NCI-H526 treated with DMSO at 0.1 percent for 48 hours (cell line): ENCODE results near the gene LRP11.
"Not testable (repeated sequence)": the region's sequence is repeated elsewhere in the genome, so short reads cannot be mapped to it uniquely, and the experiment has no call there.

Source experiments
- DNase-seq: peaks from one replicate; lab custom pipeline; 2025; lab: John Stamatoyannopoulos, UW

The LRP11 gene

DNA sequence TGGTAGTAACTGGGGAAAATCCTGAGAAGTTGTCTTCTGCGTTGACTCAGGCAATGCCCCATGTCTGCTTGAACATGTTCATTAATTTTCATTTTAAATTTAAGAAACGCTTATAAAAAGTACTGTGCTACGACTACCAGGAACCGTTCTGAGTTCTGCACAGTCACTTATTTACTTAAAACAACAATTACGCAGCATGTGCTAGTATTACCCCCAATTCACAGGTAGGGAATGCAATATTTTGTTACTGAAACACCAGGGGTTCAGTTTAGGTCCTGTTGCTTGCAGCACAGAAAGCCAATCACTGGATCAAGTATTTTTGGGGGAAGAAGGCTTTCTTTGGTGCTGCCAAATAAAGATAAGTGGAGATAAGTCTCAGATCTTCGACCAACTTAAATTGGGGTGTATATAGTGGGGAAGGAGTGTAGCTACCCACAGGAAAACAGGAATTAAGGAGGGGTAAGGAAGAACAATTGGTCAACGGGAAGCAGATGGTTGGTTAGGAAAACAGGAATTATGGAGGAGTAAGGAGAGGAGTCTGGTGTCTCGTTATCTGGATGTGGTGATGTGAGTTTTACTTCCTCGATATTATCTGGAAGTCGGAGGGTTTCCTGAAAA lies 5.2 kb upstream of the LRP11 start:
- DNase-seq = no peak

GRCh38 chr6:149867876-149868640 lies 3.9 kb upstream of the LRP11 start:
- no peak for DNase-seq

DNA sequence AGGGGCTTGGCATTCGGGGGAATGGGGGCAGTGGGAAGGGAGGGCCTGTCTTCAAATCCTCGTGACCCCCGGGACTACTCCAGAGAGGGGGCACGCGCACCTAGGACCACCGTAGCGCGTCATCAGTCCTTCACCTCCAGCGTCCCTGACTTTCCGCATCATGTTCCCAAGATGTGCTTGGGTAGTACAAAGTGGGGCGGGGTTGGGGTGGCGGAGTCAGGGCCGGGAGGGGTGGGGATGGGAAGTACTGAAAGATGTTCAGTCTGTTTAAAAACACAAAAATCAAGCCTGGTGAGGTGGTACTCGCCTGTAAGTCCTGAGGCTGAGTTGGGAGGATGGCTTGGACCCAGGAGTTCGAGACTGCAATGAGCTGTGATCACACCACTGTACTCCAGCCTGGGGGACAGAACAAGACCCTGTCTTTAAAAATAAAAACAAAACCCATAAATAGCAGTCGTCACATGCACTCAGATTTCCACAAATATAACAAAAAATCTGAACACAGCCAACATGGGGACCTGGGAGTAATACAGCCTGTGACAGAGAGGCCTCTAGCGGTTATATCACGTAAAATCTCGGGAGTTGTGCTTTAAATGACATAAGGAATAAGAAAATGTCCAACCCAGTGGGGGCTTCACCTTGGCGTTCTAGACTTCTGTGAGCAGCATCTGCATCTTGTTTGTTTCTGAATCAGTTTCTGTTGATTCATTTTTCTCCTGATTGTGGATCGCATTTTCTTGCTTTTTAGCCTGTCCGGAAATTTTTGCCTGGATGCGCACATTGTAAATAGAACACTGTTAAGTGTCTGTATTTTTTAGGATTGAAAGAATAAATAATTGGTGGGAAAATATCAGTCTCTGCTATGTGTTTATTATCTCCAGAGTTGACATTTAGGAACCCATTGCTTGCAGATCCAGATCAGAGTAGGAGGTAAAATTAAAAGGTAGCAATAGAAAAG lies 698 bp upstream of the LRP11 start:
- peak; percentile 66 for DNase-seq

- peak; percentile 57 for DNase-seq
Measured at GRCh38 chr6:149862922-149863697, 1.0 kb downstream of the LRP11 start.

GRCh38 chr6:149862424-149862738 lies 1.8 kb downstream of the LRP11 start:
- not testable (repeated sequence) for DNase-seq

GRCh38 chr6:149861603-149862423 lies 2.3 kb downstream of the LRP11 start:
- DNase-seq = no peak

GRCh38 chr6:149860834-149861602 lies 3.1 kb downstream of the LRP11 start:
- no peak for DNase-seq

GRCh38 chr6:149860513-149860833 lies 3.7 kb downstream of the LRP11 start:
- DNase-seq = no peak

DNA sequence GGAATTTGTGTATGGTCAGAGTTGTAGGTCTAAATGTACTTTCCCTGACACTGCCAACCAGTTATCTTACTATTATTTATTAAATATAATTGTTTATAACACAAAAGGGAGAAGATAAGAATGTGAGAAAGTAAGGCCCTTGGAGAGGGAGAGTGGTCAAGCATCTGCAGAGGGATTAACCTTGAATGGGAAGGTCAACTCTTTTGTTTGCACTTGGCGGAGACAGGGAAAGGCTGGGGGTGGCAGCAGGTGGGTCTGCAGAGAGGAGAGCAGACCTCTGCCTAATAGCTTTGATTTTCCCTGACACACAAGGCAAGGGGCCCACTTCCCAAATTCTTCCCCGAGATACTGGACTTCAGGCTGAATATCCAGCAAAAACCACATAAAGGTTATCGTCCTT lies 4.2 kb downstream of the LRP11 start:
- no peak for DNase-seq

- DNase-seq = no peak
Measured at GRCh38 chr6:149859368-149859767, 4.8 kb downstream of the LRP11 start.

DNA sequence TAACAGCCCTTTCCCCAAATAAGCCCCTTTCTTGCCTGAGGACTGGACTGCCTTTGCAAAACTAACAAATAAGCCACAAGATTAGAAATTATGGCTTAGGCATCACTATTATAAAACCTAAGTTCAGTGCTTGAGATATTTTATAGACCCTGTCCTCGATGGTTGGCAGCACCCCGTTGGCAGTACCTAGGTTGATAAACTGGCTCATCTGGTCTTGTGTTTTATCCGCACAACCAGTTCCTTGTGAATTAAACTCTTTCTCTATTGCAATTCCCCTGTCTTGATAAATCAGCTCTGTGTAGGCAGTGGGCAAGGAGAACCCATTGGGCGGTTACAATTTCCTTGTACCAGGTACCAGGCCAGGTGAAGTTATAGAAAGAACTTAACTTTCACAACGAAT lies 6.6 kb downstream of the LRP11 start:
- no peak for DNase-seq

DNA sequence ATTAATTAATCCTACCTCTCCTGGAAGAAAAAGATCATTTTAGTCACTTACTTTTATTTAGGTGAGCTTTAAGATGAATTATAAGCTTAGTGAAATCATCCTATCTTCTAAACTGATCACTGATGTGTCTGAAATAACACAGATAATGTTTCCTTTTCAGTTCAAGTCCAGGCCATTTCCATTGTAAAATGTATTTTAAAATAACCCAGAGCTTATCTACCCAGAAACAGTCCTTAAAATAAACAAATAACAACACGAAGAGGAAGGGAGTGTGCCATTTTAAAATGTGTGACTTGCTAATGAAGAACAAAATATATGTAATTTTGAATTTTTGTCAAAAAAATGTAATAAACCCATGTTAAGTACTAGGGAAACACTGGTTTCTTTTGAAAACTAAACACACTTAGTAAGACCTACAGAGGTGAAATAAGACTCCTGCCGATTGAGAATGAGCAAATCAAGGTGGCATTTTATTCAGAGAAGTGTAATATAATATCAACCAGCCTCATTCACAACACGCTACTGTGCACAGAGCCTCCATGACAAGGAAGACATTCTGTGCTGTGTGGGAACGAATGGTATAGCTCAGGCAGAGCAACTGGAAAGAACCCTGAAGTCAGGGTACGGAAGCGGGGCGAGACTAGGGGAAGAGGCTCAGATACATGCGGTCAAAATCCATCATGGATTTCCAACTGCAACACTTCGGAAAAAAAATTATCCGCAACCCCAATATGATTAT lies 7.7 kb downstream of the LRP11 start:
- DNase-seq = no peak

DNA sequence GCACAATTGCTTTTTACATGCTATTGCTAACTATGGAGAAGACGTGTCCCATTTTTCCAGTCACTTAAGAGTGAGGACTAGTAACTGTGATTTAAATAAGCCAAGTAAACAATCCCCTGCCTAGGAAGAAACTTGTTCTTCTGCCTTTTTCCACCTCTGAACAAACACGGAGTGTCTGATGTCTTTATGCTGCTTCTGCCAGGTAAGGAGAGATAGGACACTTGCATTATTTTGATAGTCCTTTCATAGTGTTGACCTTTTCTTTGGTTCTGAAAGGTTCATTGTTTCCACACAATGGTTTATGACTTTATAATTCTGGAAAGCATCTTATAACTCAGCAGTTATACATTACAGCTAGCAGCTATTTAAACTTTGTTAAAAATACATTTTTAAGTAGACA lies 8.4 kb downstream of the LRP11 start:
- DNase-seq = no peak

DNA sequence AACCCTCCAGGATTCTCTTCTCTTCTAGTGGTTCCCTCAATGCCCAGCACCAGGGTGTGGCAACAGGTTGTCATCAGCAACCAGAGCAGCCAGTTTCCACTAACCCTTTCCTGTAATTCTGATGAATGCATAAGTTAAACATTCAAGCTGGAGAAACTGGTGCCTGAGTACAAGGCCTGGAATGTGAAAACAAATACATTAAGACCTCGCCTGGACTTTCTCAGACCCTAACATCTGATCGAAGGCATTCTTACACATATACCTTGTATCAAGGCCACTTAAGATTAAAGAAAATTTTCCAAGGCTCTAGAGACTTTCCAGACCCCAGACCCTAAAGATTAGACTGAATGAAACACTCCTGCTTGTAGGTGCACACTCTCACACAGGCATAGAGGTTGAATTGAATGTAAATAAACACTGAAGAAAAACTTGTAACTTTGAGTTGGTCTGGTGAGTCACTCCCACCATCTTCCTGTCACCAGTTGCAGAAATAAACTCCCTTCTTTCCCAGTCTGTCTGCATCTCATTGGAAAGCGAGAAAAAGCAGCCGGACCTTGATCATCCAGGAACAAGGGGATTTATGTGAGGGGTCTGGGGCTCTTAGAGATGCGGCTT lies 9.0 kb downstream of the LRP11 start:
- DNase-seq = no peak

DNA sequence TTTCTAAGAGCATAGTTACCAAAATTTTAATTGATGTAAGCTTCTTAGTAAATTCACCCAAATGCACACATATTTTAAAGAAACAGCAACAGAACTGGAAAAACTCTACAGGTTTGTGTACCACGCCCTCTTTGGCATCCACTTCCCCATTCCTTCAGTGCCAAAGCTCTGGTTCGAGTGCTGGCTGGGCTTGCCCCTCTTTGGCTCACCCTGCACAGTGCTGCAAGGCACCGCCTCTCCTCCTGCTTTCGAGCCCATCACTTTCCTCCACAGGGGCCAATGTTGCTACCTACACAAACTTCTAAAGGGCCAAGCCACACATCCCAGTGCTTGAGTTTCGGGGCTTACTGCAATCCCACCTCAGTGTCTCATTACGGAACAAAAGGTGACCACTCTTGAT lies 9.6 kb downstream of the LRP11 start:
- DNase-seq = no peak

DNA sequence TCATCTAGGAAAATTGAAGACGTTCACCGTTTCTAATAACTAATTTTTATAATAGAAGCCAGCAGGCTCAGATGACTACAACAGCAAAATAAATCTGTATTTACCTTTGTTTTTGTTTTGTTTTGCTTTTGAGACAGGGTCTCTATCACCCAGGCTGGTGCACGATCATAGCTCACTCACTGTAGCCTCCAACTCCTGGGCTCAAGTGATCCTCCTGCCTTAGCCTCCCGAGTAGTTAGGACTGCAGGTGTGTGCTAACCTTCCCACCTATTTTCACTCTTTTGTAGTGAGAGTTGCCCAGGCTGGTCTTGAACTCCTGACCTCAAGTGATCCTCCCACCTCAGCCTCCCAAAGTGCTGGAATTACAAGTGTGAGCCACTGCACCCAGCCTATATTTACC lies 10.1 kb downstream of the LRP11 start:
- DNase-seq = not testable (repeated sequence)

DNA sequence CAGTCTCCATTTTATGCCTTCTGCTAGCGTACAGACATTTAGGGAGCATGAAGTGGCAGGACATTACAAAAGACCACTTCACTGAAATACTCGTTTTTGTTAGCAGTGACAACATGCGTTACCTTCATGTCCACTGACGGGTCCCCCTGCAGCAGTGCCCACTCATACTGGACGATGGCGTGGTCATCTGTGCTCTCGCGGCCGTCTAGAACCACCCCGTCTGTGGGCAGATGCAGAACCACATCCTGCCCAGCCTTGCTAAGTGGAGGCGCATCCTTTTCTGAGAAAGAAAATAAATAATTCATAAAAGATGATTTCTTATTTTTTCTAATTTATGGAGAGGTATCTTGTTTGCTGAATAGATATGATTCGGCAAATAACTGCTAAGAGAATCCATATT lies 11.3 kb downstream of the LRP11 start:
- no peak for DNase-seq

DNA sequence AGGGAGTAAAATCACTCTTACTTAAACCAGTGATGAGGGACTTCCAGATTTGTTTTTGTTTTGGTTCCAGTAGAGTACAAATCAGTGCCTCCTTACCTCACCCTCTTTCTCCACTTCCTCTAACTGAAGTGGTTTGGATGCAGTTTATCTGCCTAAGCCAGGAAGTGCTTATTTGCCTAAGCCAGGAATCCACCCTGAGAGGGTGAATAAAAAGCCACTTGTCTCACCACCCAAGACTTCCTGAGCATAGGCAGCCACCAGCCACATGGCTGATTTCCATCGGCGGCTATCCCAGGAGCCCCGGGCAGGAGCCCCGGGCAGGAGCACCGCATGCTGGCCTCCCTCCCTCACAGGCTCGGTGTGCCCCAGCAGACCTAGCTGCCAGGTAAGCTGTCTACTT lies 12.0 kb downstream of the LRP11 start:
- DNase-seq = no peak

GRCh38 chr6:149851461-149852110 lies 12.6 kb downstream of the LRP11 start:
- no peak for DNase-seq
